Stromal cell of bone marrow (primary cell): Measurements from ENCODE around the gene KIF25.

ENCODE experiments used
- DNase-seq: peaks from one replicate; pipeline ENCODE4 v3.0.0-alpha.2; 2012; ENCODE audit warnings: low read depth

The KIF25 gene

DNA sequence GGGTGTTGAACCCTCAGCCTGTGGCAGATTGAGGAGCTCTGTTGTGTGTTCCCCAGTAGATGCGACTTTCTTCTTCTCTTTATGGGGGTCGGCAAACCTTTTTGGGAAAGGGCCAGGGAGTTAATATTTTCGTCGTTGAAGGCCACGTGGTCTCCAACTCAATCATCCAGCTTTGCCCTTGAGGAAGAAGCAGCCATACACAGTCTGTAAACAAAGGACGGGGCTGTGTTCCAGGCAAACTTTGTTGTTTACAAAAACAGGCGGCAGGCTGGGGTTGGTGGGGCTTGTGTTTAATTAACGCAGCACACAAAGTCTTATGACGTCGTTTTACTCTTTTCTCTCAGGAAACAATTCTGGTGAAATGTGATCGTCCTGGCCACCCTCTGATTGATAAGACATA is 20.2 kb downstream of the KIF25 start:
- DNase-seq: no peak

DNA sequence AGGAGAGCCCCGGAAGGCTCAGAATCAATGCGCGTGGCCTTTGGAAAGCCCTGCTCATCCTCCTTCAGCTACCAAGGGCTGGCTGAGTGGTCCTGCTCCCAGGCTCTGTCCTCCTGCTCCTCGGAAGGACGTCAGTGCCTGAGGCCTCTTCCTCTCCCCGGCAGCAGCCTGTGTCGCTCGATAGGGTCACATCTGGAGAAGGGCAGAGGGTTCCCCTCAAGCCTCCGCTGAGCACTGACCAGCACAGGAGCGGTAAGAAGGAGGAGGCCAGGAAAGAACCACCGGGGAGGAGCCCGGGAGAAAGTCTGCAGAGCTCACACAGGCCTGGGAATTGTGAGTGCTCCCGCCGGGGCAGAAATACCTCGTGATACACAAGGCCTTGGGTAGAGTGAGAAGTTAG is 21.2 kb downstream of the KIF25 start:
- no peak for DNase-seq

DNA sequence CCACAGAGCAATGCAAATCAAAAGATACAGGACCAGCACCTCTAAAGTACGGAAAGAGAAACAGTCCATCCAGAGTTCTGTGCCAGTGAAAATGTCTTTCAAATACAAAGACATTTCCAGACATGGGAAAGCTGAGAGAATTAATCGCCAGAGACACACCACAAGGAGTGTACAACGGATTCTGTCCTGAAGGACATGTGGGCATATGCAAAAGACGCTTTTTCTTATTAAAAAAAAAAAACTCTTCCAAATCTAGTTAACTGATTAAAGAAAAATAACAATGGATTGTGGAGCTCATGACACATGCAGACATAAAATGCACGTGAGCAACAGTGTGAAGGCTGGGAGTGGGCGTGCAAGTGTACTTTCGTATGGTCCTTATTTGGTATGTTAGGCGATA is 22.8 kb downstream of the KIF25 start:
- no peak for DNase-seq

DNA sequence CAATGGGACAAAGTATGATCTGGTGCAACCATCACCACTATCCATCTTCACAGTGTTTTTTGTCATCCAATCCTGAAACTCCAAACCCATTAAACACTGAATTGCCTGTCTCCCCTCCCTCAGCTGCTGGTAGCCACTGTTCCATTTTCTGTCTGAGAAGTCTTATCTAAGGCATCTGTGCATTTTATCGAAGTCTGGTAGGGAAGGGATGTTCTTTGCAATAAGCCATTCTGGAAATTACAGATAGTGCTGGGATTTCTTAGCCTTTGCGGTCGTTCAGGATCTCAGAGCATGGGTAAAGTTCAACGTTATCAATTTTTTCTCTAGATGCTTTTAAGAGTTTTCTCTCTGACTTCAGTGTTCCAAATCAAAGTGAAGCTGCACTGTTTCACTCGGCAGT is 24.1 kb downstream of the KIF25 start:
- DNase-seq: no peak

DNA sequence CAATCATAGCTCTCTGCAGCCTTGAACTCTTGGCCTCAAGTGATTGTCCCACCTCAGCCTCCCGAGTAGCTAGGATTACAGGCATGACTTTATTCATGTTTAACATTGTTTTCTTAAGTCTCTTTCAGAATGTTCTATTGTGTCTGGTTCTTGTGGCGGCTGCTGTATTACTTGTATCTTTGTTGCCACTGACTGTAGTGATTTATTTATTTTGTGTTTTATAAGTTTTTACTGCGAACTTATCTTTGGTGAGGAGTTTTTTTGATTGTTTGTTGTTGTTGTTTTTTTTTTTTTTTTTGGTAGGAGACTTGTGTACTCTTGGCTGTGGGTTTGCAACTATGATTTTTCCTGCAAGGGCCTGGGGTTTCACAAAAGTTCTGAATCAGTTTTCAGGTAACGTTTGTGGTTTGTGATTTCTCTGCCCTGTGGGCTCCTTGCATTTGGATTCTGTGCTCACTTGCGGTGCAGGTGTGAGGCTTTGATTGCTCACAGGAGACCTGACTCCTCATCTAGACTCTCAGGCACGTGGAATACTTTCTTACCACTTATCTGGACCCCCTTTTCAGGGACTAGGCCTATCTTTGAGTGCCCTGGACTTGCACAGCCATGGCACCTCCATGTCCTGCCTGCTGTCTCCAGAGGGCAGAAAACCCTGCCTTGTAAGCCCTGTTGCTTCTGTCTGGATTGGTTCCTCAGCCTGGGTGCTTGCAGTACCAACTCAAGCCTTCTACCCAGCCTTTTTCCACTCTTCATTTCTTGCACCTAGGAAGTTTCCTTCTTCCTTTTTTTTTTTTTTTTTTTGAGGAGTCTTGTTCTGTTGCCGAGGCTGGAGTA is 25.2 kb downstream of the KIF25 start:
- DNase-seq: no peak

DNA sequence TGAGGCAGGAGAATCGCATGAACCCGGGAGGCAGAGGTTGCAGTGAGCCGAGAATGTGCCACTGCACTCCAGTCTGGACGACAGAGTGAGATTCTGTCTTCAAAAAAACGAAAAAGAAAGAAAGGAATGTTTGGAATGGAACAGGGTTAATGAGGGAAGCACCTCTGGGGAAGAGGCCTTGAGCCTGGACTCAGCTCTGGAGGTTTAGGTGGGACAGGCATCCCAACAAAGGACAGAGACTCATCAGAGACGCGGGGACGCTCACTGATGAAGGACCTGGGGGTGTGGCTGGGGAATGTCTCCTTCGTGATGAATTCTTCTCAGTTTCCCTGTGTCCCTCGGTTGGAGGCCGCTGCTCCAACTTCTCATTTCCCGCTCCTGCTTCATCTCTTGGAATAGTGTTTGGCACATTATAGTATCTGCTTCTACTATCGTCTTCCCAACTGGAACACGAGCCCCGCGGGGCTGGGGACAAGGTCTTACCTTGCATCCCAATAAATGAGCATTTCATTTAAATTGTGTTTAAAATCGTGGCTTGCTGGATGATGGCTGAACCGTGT is 27.6 kb downstream of the KIF25 start:
- no peak for DNase-seq

DNA sequence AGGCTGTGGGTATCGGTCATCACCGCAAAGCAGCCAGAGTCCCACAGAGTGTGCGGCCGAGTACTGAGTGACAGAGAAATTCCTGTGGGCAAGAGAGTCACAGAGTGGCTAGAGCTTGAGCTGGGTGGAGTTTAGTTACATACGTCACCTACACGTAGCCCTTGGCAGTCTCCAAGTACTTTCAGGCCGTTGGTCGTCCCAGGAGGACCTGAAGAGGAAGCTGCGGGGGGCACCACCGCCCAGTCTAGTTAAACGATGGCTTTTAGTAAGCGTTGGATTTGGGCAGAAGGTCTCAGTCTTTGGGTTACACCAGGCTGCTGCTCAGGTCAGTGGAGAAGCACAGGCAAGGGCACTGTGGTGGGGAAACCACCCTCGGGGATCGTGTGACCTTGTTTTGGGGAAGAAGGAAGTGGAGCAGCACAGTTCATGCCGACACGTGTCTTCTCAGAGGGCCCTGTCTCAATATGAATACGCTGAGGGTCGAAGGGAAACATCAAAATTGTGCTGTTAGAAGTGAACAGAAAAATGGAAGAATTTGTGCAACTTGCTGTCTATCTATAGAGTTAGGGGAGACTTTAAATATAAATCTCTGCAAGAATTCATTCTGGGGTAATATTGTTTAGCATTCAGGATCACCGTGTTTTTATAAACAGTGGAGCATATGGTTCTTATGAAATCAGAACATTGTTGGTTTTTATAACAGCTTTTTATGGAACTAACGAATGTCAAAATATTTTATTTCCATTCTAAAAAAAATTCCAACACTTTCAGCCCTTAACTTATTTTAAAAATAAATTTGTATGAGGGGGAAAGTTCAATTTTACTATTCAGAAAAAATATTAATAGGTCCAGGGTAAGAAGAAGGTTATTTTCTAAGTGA is 28.6 kb downstream of the KIF25 start:
- DNase-seq: no peak

DNA sequence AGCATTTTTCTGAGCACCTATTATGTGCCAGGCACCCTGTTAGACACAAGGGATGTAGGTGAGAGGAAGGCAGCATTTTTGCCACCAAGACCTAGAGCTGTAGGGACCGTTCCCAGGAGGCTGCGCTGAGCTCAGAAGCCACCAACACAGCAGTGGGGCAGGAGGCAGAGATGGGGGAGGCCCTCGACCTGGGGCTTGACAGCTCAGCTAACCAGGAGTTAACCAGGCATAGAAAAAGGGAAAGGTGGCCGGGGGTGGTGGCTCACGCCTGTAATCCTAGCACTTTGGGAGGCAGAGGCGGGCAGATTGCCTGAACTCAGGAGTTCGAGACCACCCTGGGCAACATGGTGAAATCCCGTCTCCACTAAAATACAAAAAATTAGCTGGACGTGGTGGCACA is 29.5 kb downstream of the KIF25 start:
- no peak for DNase-seq

DNA sequence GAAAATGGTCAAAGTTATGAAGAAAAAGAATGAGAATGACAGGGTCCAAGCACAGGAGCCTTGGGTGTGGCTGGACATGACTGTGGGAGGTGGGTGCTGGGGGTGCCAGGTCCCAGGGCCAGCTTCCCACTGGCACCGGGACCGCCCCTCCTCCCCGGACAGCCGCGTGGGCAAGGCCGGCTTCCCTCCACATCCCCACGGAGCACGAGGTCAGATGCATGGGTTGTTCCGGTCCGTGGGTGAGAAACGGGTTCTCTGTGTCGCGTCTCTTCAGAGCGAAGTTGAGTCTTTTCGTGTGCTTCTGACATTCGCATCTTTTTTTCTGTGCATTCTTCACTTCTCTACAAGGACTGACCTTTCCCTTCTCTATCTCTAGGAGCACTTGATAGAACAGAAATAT is 30.1 kb downstream of the KIF25 start:
- no peak for DNase-seq

DNA sequence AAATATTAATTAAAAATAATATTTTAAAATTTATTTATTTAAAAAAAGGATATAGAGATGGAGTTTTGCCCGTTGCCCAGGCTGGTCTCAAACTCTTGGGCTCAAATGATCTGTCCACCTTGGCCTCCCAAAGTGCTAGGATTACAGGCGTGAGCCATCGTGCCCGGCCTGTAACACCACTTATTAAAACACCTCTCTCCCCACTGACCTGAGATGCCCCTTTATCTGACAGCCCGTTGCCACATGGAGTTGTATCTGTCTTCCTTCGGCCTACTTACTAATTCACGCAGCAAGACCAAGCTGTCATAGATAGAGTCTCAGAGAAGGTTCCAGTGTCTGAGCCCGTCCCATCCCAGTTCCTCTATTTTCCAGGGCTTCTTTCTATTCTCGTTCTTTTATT is 30.7 kb downstream of the KIF25 start:
- DNase-seq: no peak

DNA sequence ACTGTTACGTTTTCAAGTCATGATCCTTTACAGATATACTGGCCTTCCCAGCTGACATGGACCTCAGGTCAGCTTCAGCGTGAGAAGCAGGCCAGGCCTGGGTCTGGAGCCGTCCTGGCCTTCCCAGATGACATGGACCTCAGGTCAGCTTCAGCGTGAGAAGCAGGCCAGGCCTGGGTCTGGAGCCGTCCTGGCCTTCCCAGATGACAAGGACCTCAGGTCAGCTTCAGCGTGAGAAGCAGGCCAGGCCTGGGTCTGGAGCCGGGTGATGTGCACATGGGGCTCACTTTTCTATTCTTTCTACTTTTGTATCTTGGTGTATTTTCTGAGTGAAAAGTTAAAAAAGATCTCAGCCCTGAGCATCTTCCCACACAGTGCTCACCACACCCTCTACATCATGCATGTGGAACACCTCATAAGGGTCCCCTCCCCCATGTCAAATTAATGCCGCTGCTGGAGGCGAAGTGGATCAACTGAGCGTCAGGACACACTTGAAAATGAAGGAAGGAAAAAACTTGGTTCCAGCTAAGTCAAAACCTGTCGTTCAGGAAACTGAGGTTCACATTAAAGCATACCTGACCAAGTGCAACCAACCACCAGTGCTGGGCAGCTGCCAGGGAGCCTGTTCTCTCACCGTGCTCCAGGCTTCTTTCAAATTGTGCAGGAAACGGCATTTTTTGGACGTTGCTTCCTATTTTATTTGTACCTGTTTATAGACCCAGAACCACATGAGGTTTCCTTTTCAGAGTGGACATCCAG is 32.2 kb downstream of the KIF25 start:
- DNase-seq: no peak

DNA sequence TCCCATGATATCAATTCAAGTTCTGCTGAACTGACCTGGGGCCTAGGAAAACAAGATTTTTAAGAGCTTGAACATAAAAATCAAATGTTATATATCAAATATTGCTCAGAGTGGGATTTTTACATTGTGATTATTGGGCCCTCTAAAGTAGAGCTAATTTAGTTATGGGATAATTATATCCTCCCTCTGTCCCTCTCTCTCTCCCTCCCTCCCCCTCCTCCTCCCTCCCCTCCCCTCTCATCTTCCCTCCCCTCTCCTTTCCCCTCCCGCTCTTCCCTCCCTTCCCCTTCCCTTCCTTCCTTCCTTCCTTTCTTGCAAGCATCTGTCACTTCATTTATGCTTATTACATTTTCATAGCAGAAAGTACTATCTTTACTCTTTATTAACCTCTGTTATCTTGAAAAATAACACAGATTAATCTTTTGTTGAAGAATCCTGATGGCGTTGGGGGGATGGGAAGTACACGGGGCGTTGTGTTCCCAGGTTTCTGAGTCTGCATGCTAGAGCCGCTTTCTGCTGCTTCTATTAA is 32.8 kb downstream of the KIF25 start:
- DNase-seq: no peak

DNA sequence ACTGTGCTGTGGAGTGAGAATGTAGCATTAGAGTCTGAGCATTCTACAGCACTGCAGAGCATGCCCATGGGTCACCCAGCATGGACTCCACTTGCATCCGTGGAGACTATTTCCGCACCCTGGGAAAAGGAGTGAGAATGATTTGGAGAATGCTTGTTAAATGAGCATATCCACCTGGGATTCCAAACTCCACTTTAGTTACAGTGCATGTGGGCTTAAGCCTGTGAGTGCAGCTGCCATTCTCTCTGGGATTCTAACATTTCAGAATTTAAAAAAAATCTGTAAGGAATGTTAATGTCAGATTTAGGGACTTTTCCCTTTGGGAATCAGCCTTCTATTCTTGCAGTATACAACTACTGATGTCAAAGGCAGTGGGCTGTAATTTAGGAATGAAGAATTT is 33.4 kb downstream of the KIF25 start:
- DNase-seq: no peak

DNA sequence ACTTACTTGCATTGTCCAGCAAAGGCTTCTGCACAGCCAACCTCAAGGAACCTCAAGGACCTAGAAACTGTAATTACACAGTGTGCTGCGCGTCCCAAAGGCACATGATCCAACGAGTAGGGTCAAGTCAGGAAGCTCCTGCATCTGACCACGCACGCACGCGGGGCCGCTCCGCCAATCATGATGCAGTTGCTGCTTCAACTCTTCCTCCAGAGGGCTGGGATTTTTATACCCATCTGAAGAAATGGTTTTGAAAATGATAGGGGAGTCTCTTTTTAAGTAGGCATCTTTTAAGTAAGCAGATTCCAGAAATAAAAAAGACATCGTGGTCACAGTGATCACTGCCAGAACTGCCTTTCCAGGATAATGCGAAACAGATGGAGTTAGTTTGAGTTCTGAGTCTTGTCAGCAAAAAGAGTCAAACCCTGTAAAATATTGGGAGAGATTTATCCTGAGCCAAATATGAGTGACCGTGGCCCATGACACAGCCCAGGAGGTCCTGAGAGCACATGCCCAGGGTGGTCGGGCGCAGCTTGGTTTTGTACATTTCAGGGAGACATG is 34.0 kb downstream of the KIF25 start:
- DNase-seq: peak; percentile 70

DNA sequence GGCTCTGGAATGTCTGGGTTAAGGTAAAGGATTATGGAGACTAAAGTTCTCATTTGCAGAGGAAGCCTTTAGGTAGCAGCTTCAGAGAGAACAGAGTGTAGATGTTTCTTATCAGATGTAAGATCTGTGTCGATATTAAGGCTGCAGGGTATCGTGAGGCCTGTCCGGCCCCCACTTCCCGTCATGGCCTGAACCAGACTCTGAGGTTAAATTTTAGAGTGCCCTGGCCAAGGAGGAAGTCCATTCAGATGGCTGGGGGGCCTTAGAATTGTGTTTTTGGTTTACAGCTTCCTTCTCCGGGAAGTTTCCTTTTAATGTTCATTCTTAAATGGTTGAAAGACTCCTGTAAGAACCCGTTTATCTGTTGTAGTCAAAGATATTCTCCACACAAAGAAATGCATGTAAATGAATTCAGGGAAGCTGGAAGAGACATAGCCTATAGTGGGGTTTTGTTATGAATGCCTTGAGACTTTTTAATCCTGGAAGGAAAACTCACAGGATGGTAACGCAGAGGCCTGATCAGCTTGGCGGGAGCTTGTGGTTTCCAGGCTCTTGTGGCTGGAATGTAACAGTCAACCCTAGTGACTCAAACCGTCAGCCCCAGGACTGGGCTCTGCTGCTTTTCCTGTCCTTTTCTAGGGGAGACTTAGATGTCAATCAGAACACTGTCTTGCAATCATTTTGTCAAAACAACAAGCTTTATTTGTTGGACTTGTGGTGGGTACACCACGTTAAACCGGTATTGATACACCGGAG is 34.7 kb downstream of the KIF25 start:
- peak; percentile 75 for DNase-seq

DNA sequence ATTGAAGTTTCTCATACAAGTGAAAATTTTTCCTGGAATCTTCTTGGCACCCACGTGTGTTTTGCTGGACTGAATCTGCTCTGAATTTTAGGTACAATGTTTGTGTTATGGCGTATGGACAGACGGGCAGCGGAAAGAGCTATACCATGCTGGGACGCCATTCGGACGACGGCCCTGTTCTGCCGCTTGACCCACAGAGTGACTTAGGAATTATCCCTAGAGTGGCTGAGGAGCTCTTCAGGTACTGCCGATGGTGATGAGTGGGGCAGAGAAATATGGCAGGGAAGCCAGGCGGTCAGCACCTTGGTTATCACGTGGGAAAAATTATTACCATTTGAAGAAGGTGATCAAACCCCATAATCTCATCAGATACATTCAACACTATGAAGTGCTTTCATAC is 36.3 kb downstream of the KIF25 start:
- DNase-seq: no peak

DNA sequence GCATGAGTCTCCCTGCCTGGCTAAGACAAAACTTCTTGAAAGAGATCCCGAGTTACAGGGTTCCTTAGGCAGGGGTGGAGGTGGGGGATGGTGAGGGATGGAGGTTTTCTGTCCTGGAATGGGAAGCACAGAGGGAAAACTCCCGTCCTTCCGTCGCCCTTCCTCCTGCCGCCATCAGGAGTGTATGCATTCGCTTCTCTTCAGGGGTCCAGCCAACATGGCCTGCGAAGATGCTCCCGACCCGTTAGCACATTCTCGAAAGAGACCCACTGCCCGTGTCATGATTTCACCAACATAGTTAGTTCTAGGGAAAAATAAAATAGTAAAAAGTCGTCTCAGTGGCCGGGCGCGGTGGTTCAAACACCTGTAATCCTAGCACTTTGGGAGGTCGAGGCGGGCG is 37.1 kb downstream of the KIF25 start:
- no peak for DNase-seq

DNA sequence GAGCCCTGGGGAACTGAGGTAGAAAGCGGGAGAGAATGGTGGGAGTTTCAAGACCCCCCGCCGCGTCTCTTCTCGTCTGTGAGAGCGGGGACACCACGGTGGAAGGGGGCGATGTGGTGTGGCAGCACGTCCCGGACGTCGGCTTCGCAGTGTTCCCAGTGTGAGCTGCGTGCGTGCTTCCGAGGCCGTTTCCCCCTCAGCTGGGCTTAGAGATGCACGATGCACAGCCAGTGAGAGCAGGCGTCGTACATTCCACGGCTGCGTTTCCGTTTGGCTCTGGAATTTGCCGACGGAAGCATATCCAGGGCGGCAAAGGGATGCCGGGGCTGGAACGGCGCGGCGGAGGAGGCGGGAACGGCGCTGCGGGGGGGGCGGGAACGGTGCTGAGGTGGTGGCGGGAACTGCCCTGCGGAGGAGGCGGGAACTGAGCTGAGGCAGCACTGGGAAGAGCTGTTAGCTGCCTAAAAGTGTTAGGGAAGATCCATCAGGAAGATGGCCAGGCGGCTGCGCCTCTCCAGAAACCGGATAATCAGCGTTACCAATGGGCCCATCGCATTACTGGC is 37.7 kb downstream of the KIF25 start:
- no peak for DNase-seq

DNA sequence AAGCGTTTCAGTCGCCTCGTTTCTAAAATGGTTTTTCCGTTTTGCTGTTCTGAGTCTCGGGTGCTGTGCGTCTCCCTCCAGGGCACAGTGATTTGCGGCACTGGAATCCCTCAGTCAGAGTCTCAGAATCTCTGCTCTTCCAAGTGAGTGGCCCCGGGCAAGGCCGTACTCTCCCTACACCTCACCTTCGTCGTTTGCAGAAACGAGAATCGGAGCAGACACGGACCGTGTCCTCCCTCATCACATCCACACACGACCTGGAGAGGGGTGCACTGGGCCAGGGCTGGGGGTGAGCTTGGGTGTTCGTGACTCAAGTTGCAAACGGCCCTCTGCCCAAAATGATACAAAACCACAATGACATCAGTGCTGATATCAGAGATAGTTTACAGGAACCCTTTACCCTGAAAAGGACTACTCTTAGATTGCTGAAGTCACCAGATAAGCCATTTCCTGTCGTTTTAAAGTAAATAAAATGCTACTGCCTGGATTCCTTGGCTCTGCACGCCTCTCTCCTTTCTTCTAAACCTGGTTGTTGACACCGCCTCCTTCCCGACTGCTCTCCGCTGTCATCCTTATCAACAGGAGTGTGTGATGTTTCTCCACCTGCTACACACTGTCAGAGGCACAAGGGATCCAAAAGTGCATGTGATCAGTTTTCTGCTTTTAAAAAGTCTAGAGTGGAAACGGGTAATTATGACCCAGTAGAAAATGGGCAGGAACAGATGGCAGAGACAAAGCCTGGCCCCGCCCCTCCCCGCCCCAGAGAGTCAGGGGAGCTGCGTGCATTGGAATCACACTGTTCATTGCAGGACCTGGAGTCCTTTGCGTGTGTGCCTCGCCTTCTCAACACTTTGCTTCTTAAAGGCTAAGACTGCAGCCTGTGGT is 38.4 kb downstream of the KIF25 start:
- no peak for DNase-seq

DNA sequence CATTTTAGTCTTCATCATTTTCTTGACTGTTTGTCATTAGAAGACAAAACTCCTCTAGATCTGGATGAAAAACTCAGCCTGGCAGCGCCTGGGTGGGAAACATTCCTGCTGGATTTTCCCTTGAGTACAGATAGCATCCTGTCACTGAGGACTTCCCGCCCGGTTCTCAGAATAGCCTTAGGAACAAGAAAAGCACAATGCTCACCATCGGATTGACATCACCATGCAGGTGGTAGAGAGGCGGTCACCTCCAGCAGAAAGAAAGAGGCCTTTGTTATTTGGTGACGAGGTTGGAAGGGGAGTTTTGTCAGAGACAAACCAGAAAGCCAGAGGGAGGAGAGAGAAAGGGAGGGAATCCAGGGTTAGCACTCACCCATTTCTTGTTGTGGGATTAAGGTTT is 39.8 kb downstream of the KIF25 start:
- no peak for DNase-seq
